Sigmoid colon (tissue), 7 donors: Measurements from ENCODE around the gene SMARCC2. TPM values are rescaled to one million over a fixed set of nuclear protein-coding genes. Genes with fewer than 3 reads are reported as not detected.

Source experiments
- DNase-seq: peaks from one replicate; pipeline ENCODE4 v3.0.0-alpha.2; 2019
- H3K27ac ChIP-seq, 4 donors: fragments of 200-600 bp; sonication (generic); one replicate each; pipeline ENCODE4 v1.5.1; 2016 to 2019; ENCODE audit warnings: mild to moderate bottlenecking in 1 of 4
- H3K27me3 ChIP-seq, 3 donors: fragments of 200-600 bp; sonication (generic); one replicate each; pipeline ENCODE4 v1.5.1; 2019; ENCODE audit warnings: mild to moderate bottlenecking in 1 of 3
- H3K36me3 ChIP-seq, 4 donors: fragments of 200-600 bp; sonication (generic); one replicate each; pipeline ENCODE4 v1.5.1; 2016 to 2019
- H3K4me1 ChIP-seq, 4 donors: fragments of 200-600 bp; sonication (generic); one replicate each; pipeline ENCODE4 v1.5.1; 2017 to 2019
- H3K4me3 ChIP-seq, 4 donors: fragments of 200-600 bp; sonication (generic); one replicate each; pipeline ENCODE4 v1.5.1; 2017 to 2019; ENCODE audit warnings: mild to moderate bottlenecking in 2 of 4, moderate library complexity in 1 of 4
- H3K9me3 ChIP-seq, 4 donors: fragments of 200-600 bp in 3 of 4; sonication (generic) in 3 of 4; one replicate each; pipeline versions ENCODE4 v1.5.1 to v1.6.1; 2013 to 2019
- CTCF ChIP-seq, 4 experiments: fragments of 450-650 bp in 3 of 4; fragments of 200-600 bp in 1 of 4; IDR thresholded peaks; one replicate each; pipeline ENCODE4 v1.5.1; 2016 to 2019; ENCODE audit warnings: antibody characterized with exemption in 4 of 4, mild to moderate bottlenecking in 3 of 4, moderate library complexity in 2 of 4
- EP300 ChIP-seq, 4 donors: sonication (generic); formaldehyde crosslinking; IDR thresholded peaks; one replicate each; pipeline ENCODE4 v1.6.1; 2017; ENCODE audit warnings: antibody characterized with exemption in 4 of 4
- POLR2A ChIP-seq, 2 donors: fragments of 450-650 bp; IDR thresholded peaks; one replicate each; pipeline ENCODE4 v1.6.1; 2016; ENCODE audit warnings: antibody characterized with exemption in 2 of 2, mild to moderate bottlenecking in 2 of 2, moderate library complexity in 2 of 2
- POLR2AphosphoS5 ChIP-seq, 4 donors: sonication (generic); formaldehyde crosslinking; IDR thresholded peaks; one replicate each; pipeline ENCODE4 v1.6.1; 2017; ENCODE audit warnings: antibody characterized with exemption in 4 of 4
- WGBS, 2 donors: extraction: QIAGEN DNeasy Blood & Tissue Kit; methylation state at CpG; one replicate each; pipeline ENCODE4 v1.1.7; 2013; 5-methylcytosine and 5-hydroxymethylcytosine counted together
- intact Hi-C: fragments of 100-400 bp; cut with DNase I; formaldehyde crosslinking; loops from one replicate; pipeline ENCODE4 v1.15.1; 2023
- polyA plus RNA-seq, 3 donors: library from polyadenylated mRNA; stranded (reverse); fragments of 200-250 nt; gene quantifications; one replicate each; pipeline ENCODE4 v1.2.3, GENCODE V29; 2013
- total RNA-seq, 4 donors: library from RNA; depleted of rRNA; stranded (reverse); fragments of >200 nt; gene quantifications; one replicate each; pipeline ENCODE4 v1.1.0, GENCODE V29; 2016
- donor health status: healthy with polysubstance abuse.
- donor health status: Bipolar disorder and iron deficiency.
- donor health status: healthy.

SMARCC2 gene
- total and polyA plus RNA-seq, 7 donors: 18.0 to 135 (median 55.7) TPM

DNA sequence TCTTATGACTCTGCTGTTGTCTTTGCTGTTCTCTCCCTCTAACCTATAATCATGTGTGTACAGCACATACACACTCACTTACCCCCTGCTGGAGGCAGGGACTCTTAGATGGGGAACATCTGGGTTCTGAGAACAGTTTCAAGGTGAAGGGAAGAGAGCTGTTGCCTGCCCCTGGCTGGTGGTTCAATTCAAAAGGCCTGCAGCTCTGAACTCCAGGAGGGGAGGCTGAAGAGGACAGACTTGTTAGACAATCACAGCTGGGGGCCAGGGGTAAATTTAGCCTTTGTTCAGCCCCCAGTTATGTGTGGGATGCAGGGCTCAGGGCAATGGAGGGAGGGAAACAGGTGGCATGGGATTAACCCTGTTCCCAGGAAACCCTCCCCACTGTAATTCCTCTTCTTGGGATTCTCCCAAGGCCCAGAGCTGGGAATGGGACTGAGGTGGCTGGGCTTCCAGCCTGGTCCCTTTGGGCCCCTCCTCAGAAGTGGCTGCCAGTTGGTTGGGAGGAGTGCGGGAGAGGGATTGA, 35.0 kb downstream of the SMARCC2 start:
- no peak overlapping the region for H3K27ac ChIP-seq
- intact Hi-C loops: no loop called here

DNA sequence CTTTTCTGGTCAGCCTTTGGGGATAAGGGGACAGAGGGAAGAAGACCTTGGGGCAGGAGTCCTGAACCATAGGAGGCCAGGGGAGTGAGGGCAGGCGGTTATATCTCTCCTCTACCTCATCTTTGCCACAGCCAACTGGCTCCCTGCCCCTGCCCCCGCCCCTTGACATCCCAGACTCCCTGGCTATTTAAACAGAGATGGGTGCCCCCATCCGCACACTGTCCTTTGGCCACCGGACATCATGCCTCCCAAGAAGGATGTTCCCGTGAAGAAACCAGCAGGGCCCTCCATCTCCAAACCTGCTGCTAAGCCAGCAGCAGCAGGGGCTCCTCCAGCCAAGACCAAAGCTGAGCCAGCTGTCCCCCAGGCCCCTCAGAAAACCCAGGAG, 35.6 kb downstream of the SMARCC2 start:
- H3K27ac ChIP-seq: no peak overlapping the region
- intact Hi-C loops: no loop called here
- H3K27me3 ChIP-seq: no peaks in the 10 kb centered on the region
- no peaks in the 10 kb centered on the region for H3K36me3 ChIP-seq
- H3K4me3 ChIP-seq: no peak overlapping the region
- WGBS, 2 donors: 80 to 89% methylated on average over 5 of the region's 5 CpGs
- no peaks in the 10 kb centered on the region for H3K9me3 ChIP-seq
- TF ChIP-seq POLR2A (IDR thresholded peaks at IDR 0.05): no peak
- TF ChIP-seq EP300 (IDR thresholded peaks at IDR 0.05): no peak
- no peak for TF ChIP-seq POLR2AphosphoS5 (IDR thresholded peaks at IDR 0.05)
- TF ChIP-seq CTCF (IDR thresholded peaks at IDR 0.05): no peak
- H3K4me1 ChIP-seq: peaks cover 0 to 40% (median 27%) of the 10 kb centered on the region in 4 donors
- no peak for DNase-seq

More for the DNA sequence above, 35.0 kb downstream of the SMARCC2 start:
- peaks cover 0 to 40% (median 27%) of the 10 kb centered on the region in 4 donors for H3K4me1 ChIP-seq
- H3K4me3 ChIP-seq: no peak overlapping the region
- no peak for DNase-seq
- 95 to 96% methylated on average over 1 of the region's 1 CpG for WGBS, 2 donors
- no peaks in the 10 kb centered on the region for H3K27me3 ChIP-seq
- no peaks in the 10 kb centered on the region for H3K9me3 ChIP-seq
- peaks cover 0 to under 1% (median under 1%) of the 10 kb centered on the region in 4 donors for H3K36me3 ChIP-seq
- TF ChIP-seq POLR2A (IDR thresholded peaks at IDR 0.05) (no peak), POLR2AphosphoS5 (IDR thresholded peaks at IDR 0.05) (no peak), EP300 (IDR thresholded peaks at IDR 0.05) (no peak), CTCF (IDR thresholded peaks at IDR 0.05) (no peak)

- peaks cover 0 to 40% (median 27%) of the 10 kb centered on the region in 4 donors for H3K4me1 ChIP-seq
- DNase-seq: no peak
- intact Hi-C loops: no loop called here
- no peak for TF ChIP-seq EP300 (IDR thresholded peaks at IDR 0.05)
- TF ChIP-seq CTCF (IDR thresholded peaks at IDR 0.05): no peak
- TF ChIP-seq POLR2AphosphoS5 (IDR thresholded peaks at IDR 0.05): no peak
- no peak for TF ChIP-seq POLR2A (IDR thresholded peaks at IDR 0.05)
- peak overlapping the region; percentile 92 to 97 (median 94) for H3K27ac ChIP-seq
- peak overlapping the region; percentile 59 to 79 (median 68) for H3K4me3 ChIP-seq
- WGBS, 2 donors: 3 to 13% methylated on average over 8 of the region's 8 CpGs
- no peaks in the 10 kb centered on the region for H3K9me3 ChIP-seq
- no peaks in the 10 kb centered on the region for H3K27me3 ChIP-seq
- H3K36me3 ChIP-seq: no peaks in the 10 kb centered on the region
Observed at GRCh38 chr12:56152756-56153677, 36.3 kb downstream of the SMARCC2 start.

DNA sequence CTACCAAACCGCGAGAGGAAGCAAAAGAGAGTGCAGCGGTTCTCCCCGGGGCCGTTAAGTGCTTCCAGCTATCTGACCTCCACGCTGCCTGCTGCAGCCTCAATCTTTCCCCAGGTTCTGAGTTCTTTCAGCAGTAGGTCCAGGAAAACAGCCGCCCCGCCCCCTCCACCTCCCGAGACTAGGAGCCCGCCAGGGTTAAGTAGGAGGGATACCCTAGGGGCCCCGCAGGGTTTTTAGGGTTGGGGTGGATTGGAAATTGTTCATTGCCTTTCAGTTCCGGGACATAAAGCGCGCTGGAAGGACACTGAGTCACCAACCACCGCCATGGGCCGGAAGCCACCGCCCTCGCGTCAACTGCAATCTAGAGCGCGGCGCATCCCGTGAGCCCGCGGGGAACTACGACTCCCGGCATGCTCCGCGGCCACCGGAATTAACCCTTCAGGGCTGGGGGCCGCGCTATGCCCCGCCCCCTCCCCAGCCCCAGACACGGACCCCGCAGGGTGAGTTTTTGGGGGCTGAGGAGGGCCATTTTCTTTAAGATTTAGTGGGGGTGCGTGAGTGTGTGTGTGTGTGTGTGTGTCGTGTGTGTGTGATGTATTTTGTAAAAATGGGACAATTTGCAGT, 37.0 kb downstream of the SMARCC2 start, which contains the start of gene MYL6B:
Gene MYL6B (plus strand): TSS at position 456 of the 624 bp plus-strand sequence. CDS start 1,332 bp downstream, outside the sequence.
- DNase-seq: peak; percentile 97
- Histone ChIP-seq H3K27me3 (no peaks in the 10 kb centered on the region), H3K27ac (peak within 1 kb of the TSS; percentile 92 to 97 (median 94)), H3K36me3 (no peaks in the 10 kb centered on the region), H3K9me3 (no peaks in the 10 kb centered on the region), H3K4me3 (peak within 1 kb of the TSS; percentile 59 to 79 (median 68)), H3K4me1 (peaks cover 0 to 36% (median 25%) of the 10 kb centered on the region in 4 donors)
- TF ChIP-seq CTCF (IDR thresholded peaks at IDR 0.05) (no peak), EP300 (IDR thresholded peaks at IDR 0.05) (peak in 1 of 4 donors; percentile 76), POLR2A (IDR thresholded peaks at IDR 0.05) (peak in 1 of 2 donors; percentile 29), POLR2AphosphoS5 (IDR thresholded peaks at IDR 0.05) (peak; percentile 60 to 94 (median 82))
- WGBS, 2 donors: 0 to 1% methylated on average over 37 of the region's 37 CpGs
- intact Hi-C loops: no loop called here
